ENCODE data around the gene D2HGDH.
A peak's percentile ranks its signal among the peaks of the same experiment; 100 is the strongest.

D2HGDH gene

DNA sequence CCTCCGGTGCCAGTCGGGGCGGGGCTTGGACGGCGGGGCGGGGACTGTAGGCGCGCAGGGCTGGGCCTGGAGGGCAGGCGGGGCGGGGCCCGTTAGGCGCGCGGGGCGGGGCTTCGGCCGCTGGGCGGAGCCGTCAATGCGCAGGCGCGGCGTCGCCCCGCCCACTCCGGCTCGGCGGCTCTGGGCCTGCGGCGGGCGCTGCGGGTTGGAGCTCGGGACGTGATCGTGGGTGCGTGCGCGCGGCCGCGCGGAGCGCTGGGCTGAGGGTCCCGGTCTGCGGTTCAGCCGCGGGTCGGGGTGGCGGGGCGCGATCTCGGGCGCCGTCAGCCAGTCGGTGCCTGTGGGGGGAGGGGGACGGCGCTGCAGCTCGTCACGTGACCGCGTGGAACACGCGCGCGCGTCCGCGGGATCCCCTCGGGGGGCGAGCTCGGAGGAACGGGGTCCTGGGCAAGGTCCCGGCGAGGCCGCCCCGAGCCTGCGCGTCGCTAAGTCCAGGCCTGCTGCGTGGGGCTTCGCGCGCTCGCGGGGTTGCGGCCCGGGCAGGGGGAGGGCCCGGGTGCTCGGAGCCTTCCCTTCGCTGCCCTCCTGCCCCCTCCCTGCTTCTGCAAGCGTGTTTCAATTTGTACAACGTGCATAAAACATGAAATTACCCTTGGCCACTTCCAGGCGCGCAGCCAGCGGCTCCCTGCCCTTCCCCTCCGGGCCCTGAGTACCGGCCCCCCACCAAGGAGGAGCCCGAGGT lies at the start of gene D2HGDH:
Gene D2HGDH (plus strand): TSS at position 164 of the 742 bp plus-strand sequence. CDS start 595 bp downstream, outside the sequence.
- DNase-seq: peak; percentile 49 to 95 (median 86)

DNA sequence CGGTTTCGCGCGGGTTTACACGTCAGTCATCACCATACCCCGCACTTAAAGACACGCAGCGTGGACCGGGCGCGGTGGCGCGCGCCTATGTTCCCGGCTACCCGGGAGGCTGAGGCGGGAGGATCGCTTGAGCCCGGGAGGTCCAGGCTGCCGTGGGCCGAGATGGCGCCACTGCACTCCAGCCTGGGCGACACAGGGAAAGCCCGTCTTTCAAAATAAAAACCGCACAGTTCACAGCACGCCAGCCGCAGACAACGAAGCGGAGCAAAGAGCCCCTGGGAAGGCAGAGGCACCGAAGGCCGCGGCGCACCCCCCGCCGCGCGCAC lies 48.1 kb upstream of the D2HGDH start:
- no peak for DNase-seq

GRCh38 chr2:241686650-241687425 lies 47.6 kb upstream of the D2HGDH start, which contains the start of gene DTYMK:
Gene DTYMK, minus strand, starts transcription at chr2:241686815. Its CDS starts 32 bp downstream, at chr2:241686783.
- DNase-seq: peak; percentile 63 to 98 (median 94)

GRCh38 chr2:241689306-241689705 lies 45.1 kb upstream of the D2HGDH start:
- DNase-seq: no peak

DNA sequence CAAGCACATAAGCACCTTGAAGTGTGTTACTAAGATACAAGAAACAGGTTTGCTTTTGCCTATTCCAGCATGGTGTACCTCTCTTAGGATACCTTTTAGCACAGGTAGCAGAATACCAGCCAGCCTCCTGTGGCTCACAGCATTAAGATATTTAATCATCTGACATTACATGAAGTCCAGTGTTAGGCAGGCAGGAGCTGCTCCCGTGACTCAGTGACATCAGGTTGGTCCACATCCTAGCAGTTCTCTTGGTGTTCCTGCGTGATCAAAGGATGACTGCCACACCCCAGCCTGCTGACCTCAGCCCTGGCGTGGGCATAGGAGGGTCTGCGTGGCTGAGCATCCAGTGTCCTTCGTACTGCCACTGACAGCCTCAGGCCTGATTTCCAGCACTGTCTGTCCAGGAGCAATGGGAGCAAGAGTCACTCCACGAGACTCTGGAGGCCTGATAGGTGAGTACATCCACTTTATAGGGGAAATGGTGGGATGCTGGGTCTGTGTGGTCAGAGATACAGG lies 44.2 kb upstream of the D2HGDH start:
- no peak for DNase-seq

DNA sequence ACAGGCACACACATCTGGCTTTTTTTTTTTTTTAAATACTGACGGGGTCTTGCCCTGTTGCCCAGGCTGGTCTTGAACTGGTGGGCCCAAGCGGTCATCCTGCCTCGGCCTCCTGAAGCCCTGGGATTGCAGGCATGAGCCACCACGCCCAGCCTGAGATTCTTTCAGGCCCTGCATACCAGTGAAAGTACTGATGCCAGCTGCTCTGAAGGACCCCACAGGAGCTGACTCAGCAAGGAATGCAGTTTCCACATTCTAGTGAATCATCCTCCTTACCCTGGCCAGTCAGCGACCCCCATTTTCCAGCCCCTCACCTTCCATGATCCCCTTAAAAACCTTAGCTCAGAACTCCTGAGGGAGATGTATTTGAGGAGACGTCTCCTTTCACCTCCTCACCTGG lies 42.0 kb upstream of the D2HGDH start:
- no peak for DNase-seq

GRCh38 chr2:241695651-241696050 lies 38.8 kb upstream of the D2HGDH start:
- DNase-seq: no peak

GRCh38 chr2:241701149-241701398 lies 33.4 kb upstream of the D2HGDH start:
- DNase-seq: no peak

DNA sequence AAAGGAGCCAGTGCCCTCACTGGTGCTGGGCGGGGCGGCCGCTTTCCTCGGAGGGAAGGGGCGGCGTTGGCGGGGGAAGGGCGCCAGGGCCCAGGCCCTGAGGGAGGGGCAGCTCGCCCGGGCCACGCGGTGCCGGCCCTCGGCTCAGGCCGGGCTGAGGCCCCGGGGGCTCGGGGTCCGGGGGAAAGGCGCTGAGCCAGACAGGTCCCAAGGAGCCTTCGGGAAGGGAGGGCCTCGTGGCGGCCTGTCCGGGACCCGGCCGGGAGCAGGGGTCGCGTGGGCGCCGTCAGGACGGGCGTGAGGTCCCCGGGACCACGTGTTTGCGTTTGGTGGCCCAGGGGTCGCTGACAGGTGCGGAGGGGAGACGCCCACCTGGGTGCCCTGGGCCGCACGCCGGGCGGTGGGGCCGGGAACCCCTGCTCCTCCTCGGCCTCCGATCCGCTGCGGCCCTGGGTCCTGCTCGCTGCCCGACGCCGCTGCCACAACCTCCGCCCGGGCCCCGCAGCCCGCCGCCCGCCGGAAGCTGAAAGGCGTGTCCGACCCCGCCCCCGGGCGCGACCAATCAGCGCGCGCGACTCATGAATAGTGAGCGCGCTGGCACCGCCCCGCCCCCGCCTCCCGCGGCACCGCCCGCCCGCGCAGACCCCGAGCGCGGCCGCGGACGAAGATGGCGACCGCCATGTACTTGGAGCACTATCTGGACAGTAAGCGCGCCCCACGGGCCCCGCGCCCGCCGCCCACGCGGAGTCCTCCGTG lies 32.9 kb upstream of the D2HGDH start, which contains the start of gene ING5:
Gene ING5 (plus strand): TSS at position 641 of the 756 bp plus-strand sequence. CDS start 27 bp downstream, at position 668.
- DNase-seq: peak; percentile 18 to 97 (median 88)

GRCh38 chr2:241702155-241703031 lies 32.0 kb upstream of the D2HGDH start:
- DNase-seq: peak in 50 of 51 donors; percentile 40 to 95 (median 82)

- DNase-seq: peak in 7 of 51 donors; percentile 13 to 58 (median 35)
Observed at GRCh38 chr2:241703032-241703604, 31.3 kb upstream of the D2HGDH start.

- no peak for DNase-seq
Observed at GRCh38 chr2:241706537-241706936, 27.9 kb upstream of the D2HGDH start.

DNA sequence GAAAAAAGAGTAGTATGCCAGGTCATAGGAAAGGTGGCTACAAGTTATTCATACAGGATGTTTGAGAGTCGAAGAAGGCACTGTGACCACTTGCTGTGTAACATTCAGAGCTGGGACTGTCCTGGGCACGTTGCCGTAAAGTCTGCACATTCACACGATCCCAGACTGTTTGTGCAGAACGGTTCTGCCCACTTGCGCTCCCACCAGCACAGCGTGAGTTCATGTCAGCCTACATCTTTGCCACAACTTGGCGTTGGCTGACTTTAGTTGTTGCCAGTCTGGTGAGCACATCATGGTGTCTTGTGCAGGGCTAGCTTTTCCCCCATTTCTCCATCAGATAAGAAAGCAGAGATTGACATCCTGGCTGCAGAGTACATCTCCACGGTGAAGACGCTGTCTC lies 25.6 kb upstream of the D2HGDH start:
- peak in 1 of 51 donors; percentile 44 for DNase-seq

- no peak for DNase-seq
Observed at GRCh38 chr2:241719093-241719492, 15.3 kb upstream of the D2HGDH start.

- no peak for DNase-seq
Observed at GRCh38 chr2:241720099-241720498, 14.3 kb upstream of the D2HGDH start.

GRCh38 chr2:241720560-241720959 lies 13.9 kb upstream of the D2HGDH start:
- DNase-seq: no peak

- DNase-seq: no peak
Observed at GRCh38 chr2:241721852-241722251, 12.6 kb upstream of the D2HGDH start.

DNA sequence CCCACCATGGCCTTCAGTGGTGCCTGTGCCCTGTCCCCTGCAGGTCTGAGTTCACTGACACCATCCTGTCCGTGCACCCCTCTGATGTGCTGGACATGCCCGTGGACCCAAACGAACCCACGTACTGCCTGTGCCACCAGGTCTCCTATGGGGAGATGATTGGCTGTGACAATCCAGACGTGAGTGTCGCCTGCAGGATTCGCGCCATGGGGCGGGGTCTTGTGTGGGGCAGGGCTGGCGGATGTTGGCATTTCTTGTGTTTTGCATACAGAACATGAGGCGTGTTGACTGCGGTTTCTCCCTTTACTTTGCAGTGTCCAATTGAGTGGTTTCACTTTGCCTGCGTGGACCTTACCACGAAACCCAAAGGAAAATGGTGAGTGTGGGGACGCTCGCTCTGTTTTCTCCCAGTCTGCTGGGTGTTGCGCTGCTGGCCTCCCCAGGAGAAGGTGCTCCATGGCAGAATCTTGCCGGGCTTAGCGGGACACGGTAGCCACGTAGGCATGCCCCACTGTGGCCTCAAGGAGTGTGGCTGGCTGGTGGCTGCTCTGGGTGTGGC lies 11.5 kb upstream of the D2HGDH start:
- DNase-seq: no peak

DNA sequence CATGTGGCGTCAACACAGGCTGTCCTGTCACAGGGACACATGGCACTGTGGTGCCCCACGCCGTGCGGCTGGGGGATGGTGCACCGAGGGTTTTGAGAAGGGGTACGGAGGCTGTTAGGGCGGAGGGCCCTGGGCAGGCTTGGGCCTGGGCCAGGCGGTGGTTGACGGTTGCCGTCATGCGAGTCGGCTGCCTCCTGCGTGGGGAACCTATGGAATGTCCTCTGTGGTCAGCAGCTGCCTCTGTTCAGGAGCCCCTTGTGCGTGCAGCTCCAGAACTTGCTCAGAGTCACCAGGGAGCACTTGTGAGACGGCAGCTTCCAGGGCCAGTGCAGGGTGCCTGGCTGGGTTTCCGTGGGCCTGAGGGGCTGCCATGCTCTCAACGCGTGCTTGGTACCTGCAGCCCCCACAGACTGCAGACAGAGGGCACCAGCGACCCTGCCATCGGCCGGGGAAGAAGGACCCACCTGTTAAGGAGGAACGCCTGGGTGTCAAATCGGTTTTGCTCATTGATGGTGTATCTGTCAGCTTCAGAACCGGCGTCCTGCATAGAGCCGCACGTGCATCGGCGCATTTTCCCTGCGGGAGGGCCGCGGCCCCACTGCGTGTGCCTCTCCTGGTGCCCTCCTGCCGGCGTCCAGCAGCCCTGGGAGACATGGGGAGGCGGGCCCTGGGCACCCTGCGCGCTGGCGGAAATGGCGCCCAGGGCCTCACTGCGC lies 10.0 kb upstream of the D2HGDH start:
- DNase-seq: no peak
